GM10248 (cell line): Measurements from ENCODE around the gene DNAJC1.
A peak's percentile ranks its signal among the peaks of the same experiment; 100 is the strongest.
"Not testable (repeated sequence)": the region's sequence is repeated elsewhere in the genome, so short reads cannot be mapped to it uniquely, and the experiment has no call there.

Source experiments
- CTCF ChIA-PET: fragments of 300-600 bp; sonication (Branson Sonifier 250); formaldehyde crosslinking; extraction: SDS; loops from one replicate; lab custom pipeline; 2021; ENCODE audit warnings: antibody characterized with exemption; lab: Yijun Ruan, JAX
- POLR2A ChIA-PET: fragments of 350-650 bp; sonication (Branson Sonifier 250); formaldehyde crosslinking; extraction: SDS; loops from one replicate; lab custom pipeline; 2020; ENCODE audit warnings: antibody characterized with exemption; lab: Yijun Ruan, JAX
- DNase-seq: peaks from one replicate; pipeline ENCODE4 v3.0.0; 2012; ENCODE audit errors: extremely low spot score
- CTCF ChIP-seq: IDR thresholded peaks from 2 replicates; pipeline ENCODE4 v1.5.1; 2012; ENCODE audit warnings: mild to moderate bottlenecking, low read depth; ENCODE audit errors: extremely low read depth, missing control alignments, control extremely low read depth

DNAJC1 gene

GRCh38 chr10:21889477-21890275 lies 113.9 kb downstream of the DNAJC1 start:
- POLR2A ChIA-PET = interaction anchor here (0.6 kb wide), 1 partner anchor 666 kb away, joined by 4 read pairs; no protein-coding TSS in a partner anchor
- no peak for TF ChIP-seq CTCF
- CTCF ChIA-PET = interaction anchor here (0.6 to 2.2 kb wide), 4 partner anchors 20 to 393 kb away, joined by 3 to 6 read pairs (median 4); no protein-coding TSS in a partner anchor
- DNase-seq = no peak

GRCh38 chr10:21888959-21889358 lies 114.6 kb downstream of the DNAJC1 start:
- CTCF ChIA-PET = interaction anchor here (0.6 to 2.2 kb wide), 7 partner anchors 9 to 393 kb away, joined by 3 to 6 read pairs (median 3); no protein-coding TSS in a partner anchor
- peak; percentile 22 for DNase-seq
- POLR2A ChIA-PET = no interaction called here
- no peak for TF ChIP-seq CTCF

GRCh38 chr10:21885940-21886339 lies 117.6 kb downstream of the DNAJC1 start:
- no peak for DNase-seq
- TF ChIP-seq CTCF = no peak
- ChIA-PET CTCF (no interaction called here), POLR2A (no interaction called here)

- TF ChIP-seq CTCF = no peak
- POLR2A ChIA-PET = no interaction called here
- CTCF ChIA-PET = interaction anchor here (1.3 kb wide), 1 partner anchor 10 kb away, joined by 3 read pairs; no protein-coding TSS in a partner anchor
- DNase-seq = no peak
Measured at GRCh38 chr10:21873198-21873597, 130.3 kb downstream of the DNAJC1 start.

- DNase-seq, POLR2A ChIA-PET: not testable (repeated sequence)
- CTCF ChIA-PET = interaction anchor here (1.3 kb wide), 1 partner anchor 10 kb away, joined by 3 read pairs; no protein-coding TSS in a partner anchor
Measured at GRCh38 chr10:21872771-21873170, 130.8 kb downstream of the DNAJC1 start.

GRCh38 chr10:21870849-21871248 lies 132.7 kb downstream of the DNAJC1 start:
- no peak for DNase-seq
- ChIA-PET POLR2A (no interaction called here), CTCF (interaction anchor here (1.4 kb wide), 1 partner anchor 11 kb away, joined by 3 read pairs; no protein-coding TSS in a partner anchor)
- no peak for TF ChIP-seq CTCF

- POLR2A ChIA-PET, DNase-seq: not testable (repeated sequence)
- CTCF ChIA-PET = interaction anchor here (2.1 kb wide), 1 partner anchor 13 kb away, joined by 5 read pairs; no protein-coding TSS in a partner anchor
Measured at GRCh38 chr10:21869087-21869486, 134.4 kb downstream of the DNAJC1 start.
